Keratinocyte (primary cell): ENCODE results near the gene DIAPH3. TPM values are rescaled to one million over a fixed set of nuclear protein-coding genes. Genes with fewer than 3 reads are reported as not detected.

Experiments used
- DNase-seq: peaks from one replicate; pipeline ENCODE4 v3.0.0-alpha.2; 2011; ENCODE audit warnings: low read depth, missing footprints, low spot score
- FAIRE-seq: peaks from 2 replicates; lab custom pipeline; 2011; peaks lifted over from hg19 to GRCh38; lab: Jason Lieb, UNC
- H2AFZ ChIP-seq: 2 replicates; pipeline ENCODE4 v1.6.0; 2012; ENCODE audit warnings: low read length, control low read depth, inconsistent platforms; ENCODE audit not compliant: control insufficient read depth
- H3K27ac ChIP-seq: 2 replicates; pipeline ENCODE4 v1.5.1; 2011; ENCODE audit warnings: low read length; ENCODE audit not compliant: control insufficient read depth, insufficient read depth
- H3K27me3 ChIP-seq: 3 replicates; pipeline ENCODE4 v1.6.0; 2011; ENCODE audit warnings: low read length; ENCODE audit not compliant: control insufficient read depth, insufficient read depth; ENCODE audit errors: extremely low read depth
- H3K36me3 ChIP-seq, 2 experiments: 2 replicates in 1 of 2; 3 replicates in 1 of 2; pipeline ENCODE4 v1.5.1; 2011; ENCODE audit warnings: low read length in 2 of 2, mild to moderate bottlenecking in 1 of 2; ENCODE audit not compliant: control insufficient read depth in 2 of 2, insufficient read depth in 2 of 2; ENCODE audit errors: extremely low read depth in 1 of 2
- H3K4me1 ChIP-seq: 3 replicates; pipeline ENCODE4 v1.5.1; 2011; ENCODE audit warnings: low read length; ENCODE audit not compliant: control insufficient read depth, insufficient read depth; ENCODE audit errors: extremely low read depth
- H3K4me2 ChIP-seq: 3 replicates; pipeline ENCODE4 v1.6.0; 2011; ENCODE audit warnings: low read depth, low read length; ENCODE audit not compliant: control insufficient read depth, insufficient read depth; ENCODE audit errors: extremely low read depth
- H3K4me3 ChIP-seq, 3 experiments: fragments of 200-600 bp in 1 of 3; sonication (generic) in 1 of 3; 2 replicates in 2 of 3; 3 replicates in 1 of 3; pipeline ENCODE4 v1.5.1; 2011 to 2016; ENCODE audit warnings: low read length in 3 of 3, mild to moderate bottlenecking in 3 of 3, control low read depth in 2 of 3, inconsistent platforms in 1 of 3, low read depth in 1 of 3, mixed read lengths in 1 of 3, mixed run types in 1 of 3, moderate library complexity in 1 of 3; ENCODE audit not compliant: control insufficient read depth in 2 of 3, insufficient read depth in 2 of 3; ENCODE audit errors: extremely low read depth in 1 of 3
- H3K79me2 ChIP-seq: 2 replicates; pipeline ENCODE4 v1.6.0; 2012; ENCODE audit warnings: low read length; ENCODE audit not compliant: control insufficient read depth, insufficient read depth
- H3K9ac ChIP-seq: 3 replicates; pipeline ENCODE4 v1.6.0; 2011; ENCODE audit warnings: low read length; ENCODE audit not compliant: control insufficient read depth, insufficient read depth; ENCODE audit errors: extremely low read depth
- H3K9me1 ChIP-seq: 3 replicates; pipeline ENCODE4 v1.6.0; 2011; ENCODE audit warnings: low read length; ENCODE audit not compliant: control insufficient read depth, insufficient read depth; ENCODE audit errors: extremely low read depth
- H3K9me3 ChIP-seq: 2 replicates; pipeline ENCODE4 v1.5.1; 2012; ENCODE audit warnings: low read depth, low read length; ENCODE audit not compliant: control insufficient read depth
- H4K20me1 ChIP-seq: 3 replicates; pipeline ENCODE4 v1.6.0; 2011; ENCODE audit warnings: low read length; ENCODE audit not compliant: control insufficient read depth, insufficient read depth; ENCODE audit errors: extremely low read depth
- EZH2 ChIP-seq: IDR thresholded peaks from one replicate; pipeline ENCODE4 v1.6.1; 2012; ENCODE audit warnings: inconsistent platforms, mild to moderate bottlenecking, low read length, moderate library complexity
- dilution Hi-C: fragments of 300-500 bp; cut with MboI; formaldehyde crosslinking; loops from one replicate; pipeline ENCODE4 v1.7.0; 2020; ENCODE audit warnings: low sequenced_read_pairs; ENCODE audit not compliant: extremely low pct_ligation_motif_present
- polyA plus RNA-seq, 5 experiments: library from polyadenylated mRNA; depleted of rRNA in 3 of 5; stranded (reverse) in 3 of 5; stranded (forward) in 1 of 5; unstranded in 1 of 5; fragments of >200 nt; gene quantifications; 1 replicate in 1 of 5; 2 replicates in 3 of 5; 3 replicates in 1 of 5; pipeline versions ENCODE4 v1.2.1 to v1.2.3, GENCODE V29; 2011 to 2012; ENCODE audit warnings: missing spikeins in 2 of 5, low read depth in 1 of 5, low replicate concordance in 1 of 5
- TF ChIP-seq, protein P1 (sequence below), 3 experiments: IDR thresholded peaks in 1 of 3; conservative IDR thresholded peaks in 1 of 3; optimal IDR thresholded peaks in 1 of 3; 2 replicates in 2 of 3; 3 replicates in 1 of 3; pipeline versions ENCODE3 to v1.5.1; 2011; ENCODE audit warnings: low read length in 3 of 3, mild to moderate bottlenecking in 3 of 3, moderate library complexity in 2 of 3, control low read depth in 1 of 3, inconsistent platforms in 1 of 3; ENCODE audit not compliant: insufficient read depth in 2 of 3; ENCODE audit errors: extremely low read depth in 1 of 3

DIAPH3 gene
- polyA plus RNA-seq, 1 donor (not counting 4 experiments of a cell fraction or from before 2014, with no cell fraction given): 9.0 TPM

DNA sequence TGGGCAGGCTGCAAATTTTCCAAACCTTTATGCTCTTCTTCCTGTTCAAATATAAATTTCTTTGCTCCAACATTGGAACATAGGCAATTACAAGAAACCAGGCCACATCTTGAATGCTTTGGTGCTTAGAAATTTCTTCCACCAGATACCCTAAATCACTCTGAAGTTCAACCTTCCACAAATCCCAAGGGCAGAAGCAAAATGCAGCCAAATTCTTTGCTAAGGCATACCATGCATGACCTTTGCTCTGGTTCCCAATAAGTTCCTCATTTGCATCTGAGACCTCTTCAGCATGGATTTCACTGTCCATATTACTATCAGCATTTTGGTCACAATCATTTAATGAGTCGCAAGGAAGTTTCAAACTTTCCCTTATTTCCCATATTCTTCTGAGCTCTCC is 130.9 kb downstream of the DIAPH3 start:
- H3K27me3 ChIP-seq: no peaks in the 10 kb centered on the region
- dilution Hi-C loops: no loop called here
- H3K4me1 ChIP-seq: no peaks in the 10 kb centered on the region

GRCh38 chr13:60028021-60028420 is 135.7 kb downstream of the DIAPH3 start:
- no peak for FAIRE-seq
- no peak overlapping the region for H2AFZ ChIP-seq
- H3K9ac ChIP-seq: no peak overlapping the region
- DNase-seq: no peak
- no peaks in the 10 kb centered on the region for H3K9me1 ChIP-seq
- no peaks in the 10 kb centered on the region for H3K4me1 ChIP-seq
- no peaks in the 10 kb centered on the region for H3K9me3 ChIP-seq
- no peaks in the 10 kb centered on the region for H3K27me3 ChIP-seq
- H3K79me2 ChIP-seq: no peaks in the 10 kb centered on the region
- no peaks in the 10 kb centered on the region for H3K36me3 ChIP-seq
- no peak overlapping the region for H3K27ac ChIP-seq
- TF ChIP-seq, protein P1, sequence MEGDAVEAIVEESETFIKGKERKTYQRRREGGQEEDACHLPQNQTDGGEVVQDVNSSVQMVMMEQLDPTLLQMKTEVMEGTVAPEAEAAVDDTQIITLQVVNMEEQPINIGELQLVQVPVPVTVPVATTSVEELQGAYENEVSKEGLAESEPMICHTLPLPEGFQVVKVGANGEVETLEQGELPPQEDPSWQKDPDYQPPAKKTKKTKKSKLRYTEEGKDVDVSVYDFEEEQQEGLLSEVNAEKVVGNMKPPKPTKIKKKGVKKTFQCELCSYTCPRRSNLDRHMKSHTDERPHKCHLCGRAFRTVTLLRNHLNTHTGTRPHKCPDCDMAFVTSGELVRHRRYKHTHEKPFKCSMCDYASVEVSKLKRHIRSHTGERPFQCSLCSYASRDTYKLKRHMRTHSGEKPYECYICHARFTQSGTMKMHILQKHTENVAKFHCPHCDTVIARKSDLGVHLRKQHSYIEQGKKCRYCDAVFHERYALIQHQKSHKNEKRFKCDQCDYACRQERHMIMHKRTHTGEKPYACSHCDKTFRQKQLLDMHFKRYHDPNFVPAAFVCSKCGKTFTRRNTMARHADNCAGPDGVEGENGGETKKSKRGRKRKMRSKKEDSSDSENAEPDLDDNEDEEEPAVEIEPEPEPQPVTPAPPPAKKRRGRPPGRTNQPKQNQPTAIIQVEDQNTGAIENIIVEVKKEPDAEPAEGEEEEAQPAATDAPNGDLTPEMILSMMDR (optimal IDR thresholded peaks at IDR 0.05 in 1 of 3, IDR thresholded peaks at IDR 0.05 in 1 of 3, conservative IDR thresholded peaks at IDR 0.05 in 1 of 3; ENCODE audit: extremely low read depth in 1 of 3, insufficient read depth in 2 of 3, low read length in 3 of 3): no peak
- no peak for TF ChIP-seq EZH2
- H4K20me1 ChIP-seq: no peaks in the 10 kb centered on the region
- H3K4me2 ChIP-seq: no peak overlapping the region
- dilution Hi-C loops: no loop called here
- H3K4me3 ChIP-seq: no peak overlapping the region

More for the DNA sequence above, 130.9 kb downstream of the DIAPH3 start:
- H3K79me2 ChIP-seq: no peaks in the 10 kb centered on the region
- no peak overlapping the region for H3K4me3 ChIP-seq
- no peak for DNase-seq
- TF ChIP-seq, protein P1 (optimal IDR thresholded peaks at IDR 0.05 in 1 of 3, IDR thresholded peaks at IDR 0.05 in 1 of 3, conservative IDR thresholded peaks at IDR 0.05 in 1 of 3; ENCODE audit: extremely low read depth in 1 of 3, insufficient read depth in 2 of 3, low read length in 3 of 3): no peak
- TF ChIP-seq EZH2: no peak
- no peaks in the 10 kb centered on the region for H3K9me1 ChIP-seq
- no peak overlapping the region for H3K4me2 ChIP-seq
- H3K36me3 ChIP-seq: no peaks in the 10 kb centered on the region
- no peak overlapping the region for H3K9ac ChIP-seq
- no peak overlapping the region for H3K27ac ChIP-seq
- FAIRE-seq: no peak
- H3K9me3 ChIP-seq: no peaks in the 10 kb centered on the region
- H2AFZ ChIP-seq: no peak overlapping the region
- no peaks in the 10 kb centered on the region for H4K20me1 ChIP-seq
